Measurements from ENCODE around the gene LRBA.
"Not testable (repeated sequence)": the region's sequence is repeated elsewhere in the genome, so short reads cannot be mapped to it uniquely, and the experiment has no call there.

LRBA gene

GRCh38 chr4:150578745-150579501 lies 436.2 kb downstream of the LRBA start:
- H3K9ac ChIP-seq (ENCODE audit: low read depth, low read length), result peak overlapping the region; percentile 58; the same call in 1 of the 2 replicates
- peaks cover 8% of the 10 kb centered on the region for H3K4me1 ChIP-seq (ENCODE audit: insufficient read depth, low read length)
- no peaks in the 10 kb centered on the region for H3K9me3 ChIP-seq (ENCODE audit: control insufficient read depth, insufficient read depth, low read length)
- H3K36me3 ChIP-seq (ENCODE audit: insufficient read depth, low read length), result no peaks in the 10 kb centered on the region

GRCh38 chr4:150577796-150578195 lies 437.3 kb downstream of the LRBA start:
- Histone ChIP-seq H3K9me3 (ENCODE audit: control insufficient read depth, insufficient read depth, low read length) (no peaks in the 10 kb centered on the region), H3K9ac (ENCODE audit: low read depth, low read length) (no peak overlapping the region), H3K4me1 (ENCODE audit: insufficient read depth, low read length) (peaks cover 8% of the 10 kb centered on the region), H3K36me3 (ENCODE audit: insufficient read depth, low read length) (no peaks in the 10 kb centered on the region)

GRCh38 chr4:150574678-150575077 lies 440.4 kb downstream of the LRBA start:
- no peaks in the 10 kb centered on the region for H3K36me3 ChIP-seq (ENCODE audit: insufficient read depth, low read length)

GRCh38 chr4:150573534-150573933 lies 441.6 kb downstream of the LRBA start:
- peaks cover 2% of the 10 kb centered on the region; the same call in 1 of the 2 replicates for H3K4me1 ChIP-seq (ENCODE audit: insufficient read depth, low read length)
- H3K36me3 ChIP-seq (ENCODE audit: insufficient read depth, low read length), result no peaks in the 10 kb centered on the region
- no peak overlapping the region for H3K9ac ChIP-seq (ENCODE audit: low read depth, low read length)
- H3K9me3 ChIP-seq (ENCODE audit: control insufficient read depth, insufficient read depth, low read length), result no peaks in the 10 kb centered on the region

More at GRCh38 chr4:150574678-150575077, 440.4 kb downstream of the LRBA start:
- Histone ChIP-seq H3K9me3 (ENCODE audit: control insufficient read depth, insufficient read depth, low read length) (no peaks in the 10 kb centered on the region), H3K4me1 (ENCODE audit: insufficient read depth, low read length) (peaks cover 8% of the 10 kb centered on the region), H3K9ac (ENCODE audit: low read depth, low read length) (no peak overlapping the region)

- no peaks in the 10 kb centered on the region for H3K36me3 ChIP-seq (ENCODE audit: insufficient read depth, low read length)
- no peak overlapping the region for H3K9ac ChIP-seq (ENCODE audit: low read depth, low read length)
- H3K9me3 ChIP-seq (ENCODE audit: control insufficient read depth, insufficient read depth, low read length), result no peaks in the 10 kb centered on the region
- no peaks in the 10 kb centered on the region for H3K4me1 ChIP-seq (ENCODE audit: insufficient read depth, low read length)
These were observed 442.2 kb downstream of the LRBA start for GRCh38 chr4:150572704-150573504.

GRCh38 chr4:150570862-150571261 lies 444.2 kb downstream of the LRBA start:
- Histone ChIP-seq H3K9ac (ENCODE audit: low read depth, low read length) (no peak overlapping the region), H3K36me3 (ENCODE audit: insufficient read depth, low read length) (no peaks in the 10 kb centered on the region), H3K9me3 (ENCODE audit: control insufficient read depth, insufficient read depth, low read length) (no peaks in the 10 kb centered on the region), H3K4me1 (ENCODE audit: insufficient read depth, low read length) (no peaks in the 10 kb centered on the region)

- H3K9me3 ChIP-seq (ENCODE audit: control insufficient read depth, insufficient read depth, low read length), result no peaks in the 10 kb centered on the region
- H3K36me3 ChIP-seq (ENCODE audit: insufficient read depth, low read length), result no peaks in the 10 kb centered on the region
- no peaks in the 10 kb centered on the region for H3K4me1 ChIP-seq (ENCODE audit: insufficient read depth, low read length)
- H3K9ac ChIP-seq (ENCODE audit: low read depth, low read length), result no peak overlapping the region
These were observed 445.0 kb downstream of the LRBA start for GRCh38 chr4:150569998-150570535.

GRCh38 chr4:150569384-150569987 lies 445.6 kb downstream of the LRBA start:
- no peak overlapping the region for H3K9ac ChIP-seq (ENCODE audit: low read depth, low read length)
- H3K4me1 ChIP-seq (ENCODE audit: insufficient read depth, low read length), result no peaks in the 10 kb centered on the region
- H3K36me3 ChIP-seq (ENCODE audit: insufficient read depth, low read length), result no peaks in the 10 kb centered on the region
- no peaks in the 10 kb centered on the region for H3K9me3 ChIP-seq (ENCODE audit: control insufficient read depth, insufficient read depth, low read length)

- H3K9me3 ChIP-seq (ENCODE audit: control insufficient read depth, insufficient read depth, low read length), result no peaks in the 10 kb centered on the region
These were observed 448.0 kb downstream of the LRBA start for GRCh38 chr4:150567070-150567469.

GRCh38 chr4:150564967-150565366 lies 450.1 kb downstream of the LRBA start:
- not testable (repeated sequence) for H3K9ac ChIP-seq (ENCODE audit: low read depth, low read length)

More at GRCh38 chr4:150567070-150567469, 448.0 kb downstream of the LRBA start:
- Histone ChIP-seq H3K36me3 (ENCODE audit: insufficient read depth, low read length) (no peaks in the 10 kb centered on the region), H3K4me1 (ENCODE audit: insufficient read depth, low read length) (no peaks in the 10 kb centered on the region), H3K9ac (ENCODE audit: low read depth, low read length) (no peak overlapping the region)

GRCh38 chr4:150562751-150563150 lies 452.3 kb downstream of the LRBA start:
- no peaks in the 10 kb centered on the region for H3K9me3 ChIP-seq (ENCODE audit: control insufficient read depth, insufficient read depth, low read length)
- no peak overlapping the region for H3K9ac ChIP-seq (ENCODE audit: low read depth, low read length)
- no peaks in the 10 kb centered on the region for H3K4me1 ChIP-seq (ENCODE audit: insufficient read depth, low read length)
- H3K36me3 ChIP-seq (ENCODE audit: insufficient read depth, low read length), result no peaks in the 10 kb centered on the region

More at GRCh38 chr4:150564967-150565366, 450.1 kb downstream of the LRBA start:
- not testable (repeated sequence) for H3K4me1 ChIP-seq (ENCODE audit: insufficient read depth, low read length); H3K9me3 ChIP-seq (ENCODE audit: control insufficient read depth, insufficient read depth, low read length); H3K36me3 ChIP-seq (ENCODE audit: insufficient read depth, low read length)

GRCh38 chr4:150562250-150562649 lies 452.8 kb downstream of the LRBA start:
- Histone ChIP-seq H3K4me1 (ENCODE audit: insufficient read depth, low read length) (no peaks in the 10 kb centered on the region), H3K36me3 (ENCODE audit: insufficient read depth, low read length) (no peaks in the 10 kb centered on the region), H3K9ac (ENCODE audit: low read depth, low read length) (no peak overlapping the region), H3K9me3 (ENCODE audit: control insufficient read depth, insufficient read depth, low read length) (no peaks in the 10 kb centered on the region)

GRCh38 chr4:150561143-150561737 lies 453.8 kb downstream of the LRBA start:
- Histone ChIP-seq H3K36me3 (ENCODE audit: insufficient read depth, low read length) (no peaks in the 10 kb centered on the region), H3K9me3 (ENCODE audit: control insufficient read depth, insufficient read depth, low read length) (no peaks in the 10 kb centered on the region), H3K9ac (ENCODE audit: low read depth, low read length) (no peak overlapping the region), H3K4me1 (ENCODE audit: insufficient read depth, low read length) (no peaks in the 10 kb centered on the region)

- H3K9ac ChIP-seq (ENCODE audit: low read depth, low read length); H3K36me3 ChIP-seq (ENCODE audit: insufficient read depth, low read length); H3K9me3 ChIP-seq (ENCODE audit: control insufficient read depth, insufficient read depth, low read length); H3K4me1 ChIP-seq (ENCODE audit: insufficient read depth, low read length): not testable (repeated sequence)
These were observed 457.3 kb downstream of the LRBA start for GRCh38 chr4:150557811-150558210.

All from ES-I3 (cell line).